ENCODE results near the gene CNPY1.
A peak's percentile ranks its signal among the peaks of the same experiment; 100 is the strongest.

- TF ChIP-seq, protein P1, sequence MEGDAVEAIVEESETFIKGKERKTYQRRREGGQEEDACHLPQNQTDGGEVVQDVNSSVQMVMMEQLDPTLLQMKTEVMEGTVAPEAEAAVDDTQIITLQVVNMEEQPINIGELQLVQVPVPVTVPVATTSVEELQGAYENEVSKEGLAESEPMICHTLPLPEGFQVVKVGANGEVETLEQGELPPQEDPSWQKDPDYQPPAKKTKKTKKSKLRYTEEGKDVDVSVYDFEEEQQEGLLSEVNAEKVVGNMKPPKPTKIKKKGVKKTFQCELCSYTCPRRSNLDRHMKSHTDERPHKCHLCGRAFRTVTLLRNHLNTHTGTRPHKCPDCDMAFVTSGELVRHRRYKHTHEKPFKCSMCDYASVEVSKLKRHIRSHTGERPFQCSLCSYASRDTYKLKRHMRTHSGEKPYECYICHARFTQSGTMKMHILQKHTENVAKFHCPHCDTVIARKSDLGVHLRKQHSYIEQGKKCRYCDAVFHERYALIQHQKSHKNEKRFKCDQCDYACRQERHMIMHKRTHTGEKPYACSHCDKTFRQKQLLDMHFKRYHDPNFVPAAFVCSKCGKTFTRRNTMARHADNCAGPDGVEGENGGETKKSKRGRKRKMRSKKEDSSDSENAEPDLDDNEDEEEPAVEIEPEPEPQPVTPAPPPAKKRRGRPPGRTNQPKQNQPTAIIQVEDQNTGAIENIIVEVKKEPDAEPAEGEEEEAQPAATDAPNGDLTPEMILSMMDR (conservative IDR thresholded peaks at IDR 0.05 in 1 of 2, IDR thresholded peaks at IDR 0.05 in 1 of 2; ENCODE audit: low read depth in 1 of 2, low read length in 2 of 2), result no peak
- peak; percentile 92 for TF ChIP-seq EZH2 (IDR thresholded peaks at IDR 0.05; ENCODE audit: low read length, missing control alignments)
These were observed 87.3 kb downstream of the CNPY1 start for GRCh38 chr7:155458878-155459699.

Measured in fibroblast of lung (primary cell).